WTC11 (cell line): ENCODE results near the gene FITM1.

Source experiments
- CTCF ChIP-seq: fragments of 200-600 bp; IDR thresholded peaks from 2 replicates; pipeline ENCODE4 v1.8.0; 2022; ENCODE audit warnings: antibody characterized with exemption
- IRF1 ChIP-seq: sonication (generic); formaldehyde crosslinking; IDR thresholded peaks from 2 replicates; pipeline ENCODE4 v1.8.0; 2023; ENCODE audit warnings: missing genetic modification reagents
- NR3C1 ChIP-seq: sonication (generic); formaldehyde crosslinking; conservative IDR thresholded peaks from 2 replicates; pipeline ENCODE4 v1.8.1; 2023; ENCODE audit warnings: low read depth, mild to moderate bottlenecking, missing genetic modification reagents
- USF1 ChIP-seq: sonication (generic); formaldehyde crosslinking; IDR thresholded peaks from 2 replicates; pipeline ENCODE4 v1.8.0; 2022; ENCODE audit warnings: mild to moderate bottlenecking, missing genetic modification reagents

- no peak for TF ChIP-seq CTCF
- no peak; the same call in 1 of the 2 replicates for TF ChIP-seq USF1 (CRISPR knock-in tag)
- no peak for TF ChIP-seq NR3C1 (CRISPR knock-in tag)
- TF ChIP-seq IRF1 (CRISPR knock-in tag): no peak
These were observed 5.0 kb downstream of the FITM1 start for GRCh38 chr14:24135584-24135833.
